HPDE6-E6E7 (cell line): ENCODE measurements around the gene SHC3.
"Not testable (repeated sequence)": the region's sequence is repeated elsewhere in the genome, so short reads cannot be mapped to it uniquely, and the experiment has no call there.

ENCODE experiments used
- DNase-seq: peaks from one replicate; pipeline ENCODE4 v3.0.0; 2011; ENCODE audit warnings: missing footprints; ENCODE audit errors: extremely low spot score

SHC3 gene, protein sequence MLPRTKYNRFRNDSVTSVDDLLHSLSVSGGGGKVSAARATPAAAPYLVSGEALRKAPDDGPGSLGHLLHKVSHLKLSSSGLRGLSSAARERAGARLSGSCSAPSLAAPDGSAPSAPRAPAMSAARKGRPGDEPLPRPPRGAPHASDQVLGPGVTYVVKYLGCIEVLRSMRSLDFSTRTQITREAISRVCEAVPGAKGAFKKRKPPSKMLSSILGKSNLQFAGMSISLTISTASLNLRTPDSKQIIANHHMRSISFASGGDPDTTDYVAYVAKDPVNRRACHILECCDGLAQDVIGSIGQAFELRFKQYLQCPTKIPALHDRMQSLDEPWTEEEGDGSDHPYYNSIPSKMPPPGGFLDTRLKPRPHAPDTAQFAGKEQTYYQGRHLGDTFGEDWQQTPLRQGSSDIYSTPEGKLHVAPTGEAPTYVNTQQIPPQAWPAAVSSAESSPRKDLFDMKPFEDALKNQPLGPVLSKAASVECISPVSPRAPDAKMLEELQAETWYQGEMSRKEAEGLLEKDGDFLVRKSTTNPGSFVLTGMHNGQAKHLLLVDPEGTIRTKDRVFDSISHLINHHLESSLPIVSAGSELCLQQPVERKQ

DNA sequence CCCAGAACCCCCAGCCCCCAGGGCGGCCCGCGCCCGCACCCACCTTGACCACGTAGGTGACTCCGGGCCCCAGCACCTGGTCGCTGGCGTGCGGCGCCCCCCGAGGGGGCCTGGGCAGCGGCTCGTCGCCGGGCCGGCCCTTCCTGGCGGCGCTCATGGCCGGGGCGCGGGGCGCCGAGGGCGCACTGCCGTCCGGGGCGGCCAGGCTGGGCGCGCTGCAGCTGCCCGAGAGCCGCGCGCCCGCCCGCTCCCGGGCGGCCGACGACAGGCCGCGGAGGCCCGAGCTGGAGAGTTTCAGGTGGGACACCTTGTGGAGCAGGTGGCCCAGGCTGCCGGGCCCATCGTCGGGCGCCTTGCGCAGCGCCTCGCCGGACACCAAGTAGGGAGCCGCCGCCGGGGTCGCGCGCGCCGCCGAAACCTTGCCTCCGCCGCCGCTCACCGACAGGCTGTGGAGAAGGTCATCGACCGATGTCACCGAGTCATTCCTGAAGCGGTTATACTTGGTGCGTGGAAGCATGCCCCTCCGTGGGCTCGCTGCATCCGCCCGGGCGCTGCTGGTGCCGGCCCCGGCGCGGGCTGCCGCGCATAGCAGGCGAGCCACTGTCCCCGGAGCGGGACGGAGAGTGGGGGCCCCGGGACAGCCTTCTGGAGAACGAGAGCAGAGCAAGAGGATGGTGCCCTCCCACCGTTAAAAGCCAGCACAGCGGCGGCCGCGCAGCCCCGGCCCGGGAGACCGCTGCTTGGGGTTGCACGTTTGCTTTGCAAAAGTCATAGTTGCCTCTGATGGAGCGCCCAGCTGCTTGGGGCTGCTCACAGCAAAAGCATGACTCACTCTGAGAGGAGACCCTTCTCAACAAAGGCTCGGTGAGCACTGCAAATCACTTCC is at the start of gene SHC3:
Gene SHC3, minus strand, starts transcription at position 875 of the 886 bp plus-strand sequence. Its CDS starts 358 bp downstream, at position 517.
- DNase-seq, result no peak

GRCh38 chr9:89225991-89226471 is 47.4 kb upstream of the SHC3 start:
- no peak for DNase-seq

DNA sequence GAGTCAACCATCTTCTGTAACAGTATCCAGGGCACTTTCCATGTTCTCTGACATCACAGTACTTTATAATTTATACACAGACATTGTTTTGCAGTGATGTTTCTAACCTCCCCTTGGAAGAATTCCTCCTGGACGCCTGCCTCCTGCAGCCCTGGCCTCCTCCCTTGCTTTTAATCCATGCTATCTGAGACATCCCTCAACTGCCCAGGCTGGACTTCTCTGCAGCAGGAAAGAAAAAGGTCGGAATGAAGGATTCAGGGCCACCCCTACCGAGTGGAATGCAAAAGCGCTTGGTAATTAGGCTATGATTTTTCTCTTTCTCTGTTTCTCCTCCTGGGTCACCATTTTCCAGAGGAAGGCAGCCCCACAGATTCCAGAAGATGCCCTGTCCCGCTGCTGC is 47.0 kb upstream of the SHC3 start:
- DNase-seq, result no peak

GRCh38 chr9:89225036-89225435 is 46.4 kb upstream of the SHC3 start:
- no peak for DNase-seq

DNA sequence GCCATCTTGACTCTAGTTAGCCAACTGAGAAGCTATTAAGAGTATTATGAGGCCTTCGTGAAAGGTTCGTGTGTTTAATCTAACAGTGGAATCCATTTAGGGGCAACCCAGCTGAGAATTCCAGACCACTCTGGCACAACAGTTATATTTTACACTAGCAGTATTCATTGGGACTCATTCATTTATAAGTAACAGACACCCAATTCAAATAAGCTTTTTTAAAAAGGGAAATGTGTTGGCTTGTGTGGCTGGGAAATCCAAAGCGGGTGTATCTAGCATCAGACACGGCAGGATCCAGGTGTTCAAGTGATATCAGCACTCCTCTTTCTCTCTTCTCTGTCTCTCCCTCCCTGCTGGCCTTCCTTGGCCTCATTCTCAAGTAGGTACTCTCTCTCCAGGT is 46.0 kb upstream of the SHC3 start:
- no peak for DNase-seq

DNA sequence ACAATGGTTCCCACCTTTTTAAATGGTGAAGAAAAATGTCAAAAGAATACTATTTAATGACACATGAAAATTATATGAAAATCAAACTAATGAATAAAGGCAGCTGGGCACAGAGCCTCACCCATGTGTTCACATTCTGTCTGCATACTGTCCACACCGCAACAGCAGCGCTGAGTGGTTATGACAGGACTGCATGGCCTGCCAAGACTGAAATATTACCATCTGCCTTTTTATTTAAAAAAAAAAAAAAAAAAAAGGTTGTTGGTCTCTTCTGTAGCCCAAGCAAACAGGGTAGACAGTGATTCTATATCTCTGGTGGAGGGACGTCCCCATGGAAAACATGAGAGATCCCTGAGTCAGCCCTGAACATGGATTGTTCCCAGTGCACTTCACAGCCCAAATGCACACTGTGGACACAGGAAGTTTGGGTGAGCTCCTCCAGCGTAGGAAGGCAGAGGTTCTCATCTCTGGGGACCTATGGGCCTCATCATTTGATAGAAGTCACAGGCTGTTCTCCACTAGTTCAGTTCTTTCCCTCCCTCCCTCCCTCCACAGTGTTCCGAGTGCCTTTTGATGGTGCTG is 44.9 kb upstream of the SHC3 start:
- DNase-seq, result no peak

GRCh38 chr9:89219637-89220036 is 41.0 kb upstream of the SHC3 start:
- no peak for DNase-seq

DNA sequence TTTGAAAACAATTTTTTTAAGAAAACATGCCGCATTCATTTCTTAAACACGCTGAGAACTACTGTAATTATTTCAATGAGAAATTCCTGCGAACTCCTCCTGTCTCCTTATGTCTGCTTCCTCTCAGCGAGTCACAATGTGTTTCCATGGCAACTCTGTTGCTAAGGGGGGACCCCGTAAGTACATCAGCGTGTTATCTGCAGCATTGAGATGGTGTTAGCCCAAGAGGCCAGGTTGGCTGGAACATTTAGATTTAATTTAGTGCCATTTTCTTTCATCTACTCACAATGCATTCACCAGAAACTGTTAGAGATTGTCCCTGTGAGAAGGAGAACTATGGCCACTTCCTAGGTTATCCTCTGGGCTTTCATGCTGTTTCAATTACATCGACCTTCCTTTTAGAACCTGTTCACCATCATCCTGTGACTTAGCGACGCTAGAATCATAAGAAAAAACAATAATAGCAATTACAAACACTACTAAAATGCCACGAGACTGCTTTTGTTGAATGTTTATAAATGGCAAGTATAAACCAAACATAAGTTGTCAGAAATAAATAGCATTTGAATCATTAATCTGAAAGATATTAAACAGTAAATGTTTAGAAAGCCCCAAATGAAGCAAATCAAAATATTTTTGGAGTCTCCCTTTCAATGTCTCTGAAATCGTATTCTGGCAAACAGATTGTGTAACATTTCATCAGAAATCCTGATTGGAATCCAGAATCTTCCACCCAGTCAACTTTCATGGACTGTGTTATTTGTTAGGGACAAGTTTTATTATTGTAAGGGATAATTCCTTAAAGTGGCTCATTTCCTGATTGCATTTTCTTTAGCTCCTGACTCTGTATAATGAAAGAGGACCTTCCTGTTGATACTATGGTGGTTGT is 39.7 kb upstream of the SHC3 start:
- DNase-seq, result no peak

- DNase-seq, result no peak
Measured at GRCh38 chr9:89215342-89215741, 36.7 kb upstream of the SHC3 start.

GRCh38 chr9:89213396-89213880 is 34.8 kb upstream of the SHC3 start:
- DNase-seq, result no peak

DNA sequence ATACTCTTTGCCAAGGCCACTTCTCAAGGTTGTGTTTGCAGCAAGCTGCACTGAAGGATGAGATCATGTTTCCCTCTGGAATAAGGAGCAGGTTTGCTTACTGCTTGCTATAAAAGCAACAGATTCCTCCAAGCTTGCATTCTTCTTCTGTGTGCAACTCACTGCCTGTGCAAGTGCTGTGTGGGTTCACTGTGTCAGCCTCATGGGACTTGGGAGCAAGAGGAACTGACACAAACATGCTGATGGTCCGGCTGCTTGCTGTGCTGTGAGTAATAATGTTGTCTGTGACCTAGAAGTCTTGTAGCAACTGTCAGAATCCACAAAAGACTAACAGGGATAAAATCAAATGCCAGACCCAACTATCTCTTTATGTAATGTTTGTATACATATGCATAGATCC is 33.6 kb upstream of the SHC3 start:
- DNase-seq, result no peak

GRCh38 chr9:89209311-89209710 is 30.7 kb upstream of the SHC3 start:
- not testable (repeated sequence) for DNase-seq

GRCh38 chr9:89207026-89207425 is 28.4 kb upstream of the SHC3 start:
- DNase-seq, result no peak

DNA sequence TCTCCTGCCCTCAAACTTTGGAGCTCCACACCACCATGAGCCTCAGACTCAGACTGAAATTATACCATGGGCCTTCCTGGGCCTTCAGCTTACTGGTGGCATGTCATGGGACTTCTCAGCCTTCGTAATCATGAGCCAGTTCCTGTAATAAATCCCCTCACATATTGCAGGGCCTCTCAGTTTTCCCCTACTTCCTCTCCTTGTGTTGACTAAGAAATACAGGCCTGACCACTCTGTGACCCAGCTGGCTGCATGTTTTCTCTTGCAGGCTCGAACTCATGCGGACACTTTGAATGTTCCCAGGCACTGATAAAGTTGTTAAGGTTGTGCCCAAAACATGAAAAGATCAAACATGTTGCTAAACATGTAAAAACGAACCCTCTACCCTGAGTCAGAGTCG is 26.2 kb upstream of the SHC3 start:
- DNase-seq, result no peak

DNA sequence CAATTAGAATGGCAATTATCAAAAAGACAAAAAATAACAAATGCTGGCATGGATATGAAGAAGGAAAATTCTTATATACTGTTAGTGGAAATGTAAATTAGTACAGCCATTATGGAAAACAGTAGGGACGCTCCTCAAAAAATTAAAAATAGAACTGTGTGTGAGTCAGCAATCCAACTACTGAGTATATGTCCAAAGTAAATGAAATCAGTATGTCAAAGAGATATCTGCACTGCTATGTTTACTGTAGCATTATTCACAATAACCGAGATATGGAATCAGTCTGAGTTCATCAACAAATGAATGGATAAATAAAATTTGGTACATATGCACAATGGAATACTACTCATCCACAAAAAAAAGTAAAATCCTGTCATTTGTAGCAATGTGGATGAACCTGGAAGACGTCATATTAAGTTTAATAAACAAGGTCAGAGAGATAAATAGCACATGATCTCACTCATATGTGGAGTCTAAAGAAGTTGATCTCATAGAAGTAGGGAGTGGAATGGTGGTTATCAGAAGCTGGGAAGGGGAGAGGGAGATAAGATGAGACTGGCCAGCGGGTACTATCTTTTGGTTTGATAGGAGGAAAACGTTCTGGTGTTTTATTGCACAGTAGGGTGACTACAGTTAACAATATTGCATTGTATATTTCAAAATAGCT is 16.6 kb upstream of the SHC3 start:
- no peak for DNase-seq

DNA sequence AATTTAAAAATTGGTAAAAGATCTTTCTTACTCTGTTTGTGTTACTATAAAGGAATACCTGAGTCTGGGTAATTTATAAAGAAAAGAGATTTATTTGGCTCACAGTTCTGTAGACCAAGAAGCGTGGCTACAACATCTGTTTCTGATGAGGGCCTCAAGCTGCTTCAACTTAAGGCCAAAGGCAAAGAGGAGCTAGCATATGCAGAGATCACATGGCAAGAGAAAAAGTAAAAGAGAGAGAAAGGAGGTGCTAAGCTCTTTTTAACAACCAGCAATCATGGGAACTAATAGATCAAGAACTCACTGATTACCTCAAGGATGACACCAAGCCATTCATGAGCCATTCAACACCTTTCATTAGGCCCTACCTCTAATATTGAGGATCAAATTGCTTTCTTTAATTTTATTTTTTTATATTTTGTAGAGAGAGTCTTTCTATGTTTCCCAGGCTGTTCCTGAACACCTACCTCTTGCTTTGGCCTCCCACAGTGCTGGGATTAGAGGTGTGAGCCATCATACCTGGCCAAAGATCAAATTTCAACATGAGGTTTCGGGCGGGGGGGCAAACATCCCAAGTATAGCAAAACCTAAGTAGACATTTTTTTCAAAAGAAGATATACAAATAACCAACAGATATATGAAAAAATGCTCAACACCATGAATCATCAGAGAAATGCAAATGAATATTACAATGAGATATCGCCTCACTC is 16.0 kb upstream of the SHC3 start:
- no peak for DNase-seq

DNA sequence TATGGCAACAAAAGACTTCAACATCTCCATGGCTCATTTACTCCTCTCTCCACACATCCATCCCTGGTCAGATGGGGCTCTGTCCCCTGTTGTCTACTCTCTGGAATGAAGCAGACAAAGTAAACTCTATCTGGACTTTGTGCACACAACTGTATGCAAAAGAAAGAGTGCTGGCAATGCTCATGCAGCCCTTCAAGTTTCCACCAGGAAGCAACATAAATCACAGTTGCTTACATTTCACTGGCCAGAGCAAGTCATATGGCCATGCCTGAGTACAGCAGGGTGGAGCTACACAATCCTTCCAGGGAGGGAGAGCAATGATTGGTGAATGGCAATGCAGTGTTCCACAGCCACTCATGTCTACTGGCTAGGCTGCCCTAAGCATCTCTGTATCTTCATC is 12.4 kb upstream of the SHC3 start:
- DNase-seq, result no peak

- DNase-seq, result no peak
Measured at GRCh38 chr9:89189215-89189614, 10.6 kb upstream of the SHC3 start.

DNA sequence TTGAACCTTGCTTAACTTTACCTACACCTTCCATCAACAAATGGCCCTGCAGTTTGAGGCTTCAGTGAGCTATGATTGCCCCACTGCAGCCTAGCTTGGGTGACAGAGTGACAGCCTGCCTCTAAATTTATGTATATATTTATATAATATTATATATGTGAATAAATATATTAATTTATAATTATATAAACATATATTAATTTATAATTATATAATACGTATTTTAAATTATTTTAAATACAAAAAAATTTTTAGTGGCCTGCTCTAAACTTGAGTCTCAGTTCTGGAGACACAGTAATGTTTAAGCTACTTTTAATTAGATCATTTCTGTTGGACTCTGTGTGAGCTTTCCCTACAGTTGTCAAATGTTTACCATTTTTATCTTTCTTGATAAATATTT is 9.3 kb upstream of the SHC3 start:
- no peak for DNase-seq

DNA sequence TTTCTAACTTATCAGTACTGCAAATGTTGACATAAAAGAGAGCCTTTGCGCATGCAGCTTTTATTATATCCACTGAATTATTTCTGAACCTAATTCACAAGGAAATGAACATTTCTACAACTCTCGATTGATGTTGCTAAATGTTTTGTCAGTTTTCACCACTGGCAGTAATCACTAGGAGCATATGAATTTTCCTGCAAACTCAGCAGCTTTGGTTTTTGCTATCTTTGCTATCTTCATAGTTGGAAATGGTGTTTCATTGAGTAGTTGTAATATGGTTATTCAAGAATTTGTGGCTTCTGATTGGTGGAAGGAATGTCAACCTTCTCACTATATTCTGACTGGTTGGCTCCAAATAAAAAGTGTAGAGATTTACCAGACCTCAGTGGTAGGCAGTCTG is 8.9 kb upstream of the SHC3 start:
- DNase-seq, result no peak
